Measurements from ENCODE around the gene CRACR2A. TPM values are rescaled to one million over a fixed set of nuclear protein-coding genes. Genes with fewer than 3 reads are reported as not detected.

The CRACR2A gene
- total RNA-seq, 1 donor from 2014 or later: 2.7 TPM

- Mint-ChIP-seq H3K27ac (ENCODE audit: unreplicated experiment) (no peak overlapping the region), H3K9me3 (no peaks in the 10 kb centered on the region), H3K27me3 (ENCODE audit: low read depth) (peaks cover 8% of the 10 kb centered on the region), H3K36me3 (ENCODE audit: low read depth) (no peaks in the 10 kb centered on the region), H3K4me1 (peaks cover 6% of the 10 kb centered on the region), H3K4me3 (no peak overlapping the region)
- DNase-seq (ENCODE audit: low read depth, low spot score): no peak
- no peak for TF ChIP-seq CTCF (conservative IDR thresholded peaks at IDR 0.05)
Observed at GRCh38 chr12:3715999-3716398, 36.9 kb downstream of the CRACR2A start.

- no peak for DNase-seq (ENCODE audit: low read depth, low spot score)
- Mint-ChIP-seq H3K27ac (ENCODE audit: unreplicated experiment) (no peak overlapping the region), H3K4me1 (peaks cover 6% of the 10 kb centered on the region), H3K36me3 (ENCODE audit: low read depth) (no peaks in the 10 kb centered on the region), H3K9me3 (no peaks in the 10 kb centered on the region), H3K4me3 (no peak overlapping the region), H3K27me3 (ENCODE audit: low read depth) (no peaks in the 10 kb centered on the region)
- TF ChIP-seq CTCF (conservative IDR thresholded peaks at IDR 0.05): no peak
Observed at GRCh38 chr12:3713947-3714346, 39.0 kb downstream of the CRACR2A start.

GRCh38 chr12:3713483-3713882 is 39.4 kb downstream of the CRACR2A start:
- no peak for TF ChIP-seq CTCF (conservative IDR thresholded peaks at IDR 0.05)
- H3K36me3 Mint-ChIP-seq (ENCODE audit: low read depth): no peaks in the 10 kb centered on the region
- no peaks in the 10 kb centered on the region for H3K27me3 Mint-ChIP-seq (ENCODE audit: low read depth)
- no peak overlapping the region for H3K4me3 Mint-ChIP-seq
- no peak for DNase-seq (ENCODE audit: low read depth, low spot score)
- peaks cover 6% of the 10 kb centered on the region for H3K4me1 Mint-ChIP-seq
- no peak overlapping the region for H3K27ac Mint-ChIP-seq (ENCODE audit: unreplicated experiment)
- no peaks in the 10 kb centered on the region for H3K9me3 Mint-ChIP-seq

GRCh38 chr12:3712209-3712992 is 40.5 kb downstream of the CRACR2A start:
- Mint-ChIP-seq H3K36me3 (ENCODE audit: low read depth) (no peaks in the 10 kb centered on the region), H3K4me1 (peaks cover 6% of the 10 kb centered on the region), H3K4me3 (no peak overlapping the region), H3K27ac (ENCODE audit: unreplicated experiment) (no peak overlapping the region), H3K9me3 (no peaks in the 10 kb centered on the region), H3K27me3 (ENCODE audit: low read depth) (no peaks in the 10 kb centered on the region)
- DNase-seq (ENCODE audit: low read depth, low spot score): no peak
- no peak for TF ChIP-seq CTCF (conservative IDR thresholded peaks at IDR 0.05)

- no peaks in the 10 kb centered on the region for H3K36me3 Mint-ChIP-seq (ENCODE audit: low read depth)
- H3K27ac Mint-ChIP-seq (ENCODE audit: unreplicated experiment): no peak overlapping the region
- H3K4me3 Mint-ChIP-seq: no peak overlapping the region
- DNase-seq (ENCODE audit: low read depth, low spot score): no peak
- H3K9me3 Mint-ChIP-seq: peaks cover 5% of the 10 kb centered on the region
- H3K27me3 Mint-ChIP-seq (ENCODE audit: low read depth): no peaks in the 10 kb centered on the region
- no peaks in the 10 kb centered on the region for H3K4me1 Mint-ChIP-seq
- no peak for TF ChIP-seq CTCF (conservative IDR thresholded peaks at IDR 0.05)
Observed at GRCh38 chr12:3705354-3705675, 47.6 kb downstream of the CRACR2A start.

Measured in neural crest cell (in vitro differentiated cells).